ENCODE data around the gene PIGT. TPM values are rescaled to one million over a fixed set of nuclear protein-coding genes. Genes with fewer than 3 reads are reported as not detected.

Gene PIGT
- total and polyA plus RNA-seq, 2 of the 13 experiments (the other 11 are each of a cell fraction or from before 2014, with no cell fraction given), result 65.9 to 74.1 TPM

- TF ChIP-seq HBP1 (CRISPR knock-in tag; IDR thresholded peaks at IDR 0.05; ENCODE audit: low read depth) (peak; percentile 85; the same call in 1 of the 2 replicates), ZSCAN5A (CRISPR knock-in tag; IDR thresholded peaks at IDR 0.05; ENCODE audit: borderline replicate concordance) (peak; percentile 95), ZNF274 (CRISPR knock-in tag; IDR thresholded peaks at IDR 0.05) (peak; percentile 92; the same call in 1 of the 2 replicates), SPEN (CRISPR knock-in tag; IDR thresholded peaks at IDR 0.05; ENCODE audit: low read depth) (peak; percentile 91), ZNF75D (CRISPR knock-in tag; IDR thresholded peaks at IDR 0.05; ENCODE audit: borderline replicate concordance) (no peak), E2F1 (CRISPR knock-in tag; IDR thresholded peaks at IDR 0.05) (peak; percentile 76), NPAS2 (CRISPR knock-in tag; IDR thresholded peaks at IDR 0.05; ENCODE audit: borderline replicate concordance) (no peak), ZNF121 (CRISPR knock-in tag; IDR thresholded peaks at IDR 0.05) (0 out of 2 replicates have a peak, but pooled peaks have one; percentile 23), PHF20 (CRISPR knock-in tag; IDR thresholded peaks at IDR 0.05) (peak; percentile 100), ZFP91 (CRISPR knock-in tag; IDR thresholded peaks at IDR 0.05; ENCODE audit: borderline replicate concordance) (peak; percentile 96), IKZF5 (CRISPR knock-in tag; IDR thresholded peaks at IDR 0.05) (peak; percentile 91), ZNF776 (CRISPR knock-in tag; IDR thresholded peaks at IDR 0.05) (0 out of 2 replicates have a peak, but pooled peaks have one; percentile 65), NR2F6 (IDR thresholded peaks at IDR 0.05) (no peak; the same call in 1 of the 2 replicates), NR2F6 (CRISPR knock-in tag; IDR thresholded peaks at IDR 0.05) (peak; percentile 49; the same call in 1 of the 2 replicates), ATF7 (IDR thresholded peaks at IDR 0.05) (no peak), ATF7 (CRISPR knock-in tag; IDR thresholded peaks at IDR 0.05) (no peak), SYNCRIP (IDR thresholded peaks at IDR 0.05; ENCODE audit: insufficient read depth, low read depth, low read length) (no peak), RFX3 (CRISPR knock-in tag; IDR thresholded peaks at IDR 0.05) (peak; percentile 62; the same call in 1 of the 2 replicates), ZNF3 (CRISPR knock-in tag; IDR thresholded peaks at IDR 0.05) (no peak), ZNF546 (CRISPR knock-in tag; conservative IDR thresholded peaks at IDR 0.05) (no peak), PAF1 (CRISPR knock-in tag; IDR thresholded peaks at IDR 0.05) (no peak), ZFP90 (CRISPR knock-in tag; IDR thresholded peaks at IDR 0.05; ENCODE audit: borderline replicate concordance) (peak; percentile 96), TOPORS (CRISPR knock-in tag; IDR thresholded peaks at IDR 0.05) (no peak), SMAD1 (CRISPR knock-in tag; IDR thresholded peaks at IDR 0.05; ENCODE audit: borderline replicate concordance, low read depth) (peak; percentile 95; the same call in 1 of the 2 replicates)
These were observed at the start of gene PIGT (continued) for GRCh38 chr20:45415822-45416637.

Measured in HepG2 (cell line).